ENCODE measurements around the gene PCSK9. TPM values are rescaled to one million over a fixed set of nuclear protein-coding genes. Genes with fewer than 3 reads are reported as not detected.

The PCSK9 gene
- 3.5 and 4.3 TPM in 2 replicates for polyA plus RNA-seq

DNA sequence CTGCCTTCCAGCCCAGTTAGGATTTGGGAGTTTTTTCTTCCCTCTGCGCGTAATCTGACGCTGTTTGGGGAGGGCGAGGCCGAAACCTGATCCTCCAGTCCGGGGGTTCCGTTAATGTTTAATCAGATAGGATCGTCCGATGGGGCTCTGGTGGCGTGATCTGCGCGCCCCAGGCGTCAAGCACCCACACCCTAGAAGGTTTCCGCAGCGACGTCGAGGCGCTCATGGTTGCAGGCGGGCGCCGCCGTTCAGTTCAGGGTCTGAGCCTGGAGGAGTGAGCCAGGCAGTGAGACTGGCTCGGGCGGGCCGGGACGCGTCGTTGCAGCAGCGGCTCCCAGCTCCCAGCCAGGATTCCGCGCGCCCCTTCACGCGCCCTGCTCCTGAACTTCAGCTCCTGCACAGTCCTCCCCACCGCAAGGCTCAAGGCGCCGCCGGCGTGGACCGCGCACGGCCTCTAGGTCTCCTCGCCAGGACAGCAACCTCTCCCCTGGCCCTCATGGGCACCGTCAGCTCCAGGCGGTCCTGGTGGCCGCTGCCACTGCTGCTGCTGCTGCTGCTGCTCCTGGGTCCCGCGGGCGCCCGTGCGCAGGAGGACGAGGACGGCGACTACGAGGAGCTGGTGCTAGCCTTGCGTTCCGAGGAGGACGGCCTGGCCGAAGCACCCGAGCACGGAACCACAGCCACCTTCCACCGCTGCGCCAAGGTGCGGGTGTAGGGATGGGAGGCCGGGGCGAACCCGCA, at the start of gene PCSK9:
TSS of gene PCSK9 (plus strand) at position 207 of the 741 bp plus-strand sequence. CDS start at position 497, 290 bp downstream.

DNA sequence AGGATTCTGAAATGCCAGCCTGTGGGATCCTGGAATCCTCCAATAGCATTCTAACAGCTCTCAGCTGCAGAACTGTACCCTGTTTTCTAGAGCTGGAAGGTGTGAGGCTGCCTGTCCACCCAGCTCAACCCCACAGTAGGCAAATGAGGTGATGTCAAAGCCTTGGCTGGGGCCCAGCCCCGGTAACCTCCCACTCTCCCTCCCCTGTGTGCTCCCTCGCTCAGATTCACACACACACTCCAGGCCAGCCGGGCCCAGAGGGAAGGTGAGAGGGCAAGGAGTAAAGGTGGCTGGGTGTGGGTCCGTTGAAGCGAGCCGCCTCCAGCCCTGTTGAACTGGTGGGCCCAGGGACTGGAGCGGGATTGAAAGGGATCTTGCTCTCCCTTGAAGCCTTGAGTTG, 40.7 kb upstream of the PCSK9 start, which contains the start of gene BSND:
TSS of gene BSND (plus strand) at position 257 of the 400 bp plus-strand sequence. CDS start 254 bp downstream, outside the sequence.

Other genes with a start within 250 kb of the PCSK9 start
- gene TTC22, start 238.2 kb upstream of the PCSK9 start, polyA plus RNA-seq, result not detected in 2 replicates
- gene DHCR24, start 152.4 kb upstream of the PCSK9 start, polyA plus RNA-seq, result 11.9 and 14.3 TPM in 2 replicates
- not detected in 2 replicates for gene TMEM61, start 58.9 kb upstream of the PCSK9 start, polyA plus RNA-seq
- gene BSND, start 40.6 kb upstream of the PCSK9 start, polyA plus RNA-seq, result not detected in 2 replicates
- gene USP24, start 175.8 kb downstream of the PCSK9 start, polyA plus RNA-seq, result 26.7 and 33.1 TPM in 2 replicates

Data from Purkinje cell (primary cell).